OCI-LY1 (cell line): ENCODE results near the gene BLOC1S5.

Source experiments
- H2AFZ ChIP-seq: fragments of 200-600 bp; sonication (generic), shearing (Covaris generic); 2 replicates; pipeline ENCODE4 v1.6.0; 2014; ENCODE audit warnings: antibody characterized with exemption, mild to moderate bottlenecking, low read length
- H3F3A ChIP-seq: fragments of 200-600 bp; sonication (generic), shearing (Covaris generic); 2 replicates; pipeline ENCODE4 v1.6.0; 2014; ENCODE audit warnings: mild to moderate bottlenecking, antibody characterized with exemption, low read length, moderate library complexity; ENCODE audit not compliant: insufficient read depth
- H3K27ac ChIP-seq: fragments of 200-600 bp; sonication (generic); 2 replicates; pipeline ENCODE4 v1.5.1; 2014; ENCODE audit warnings: low read length, mixed run types, mild to moderate bottlenecking, low read depth; ENCODE audit not compliant: poor library complexity, severe bottlenecking
- H3K27me3 ChIP-seq: fragments of 200-600 bp; sonication (generic); 2 replicates; pipeline ENCODE4 v1.6.0; 2014; ENCODE audit warnings: antibody characterized with exemption, mild to moderate bottlenecking, low read length, moderate library complexity; ENCODE audit not compliant: insufficient read depth
- H3K36me3 ChIP-seq: fragments of 200-600 bp; sonication (generic); 2 replicates; pipeline ENCODE4 v1.6.1; 2014; ENCODE audit warnings: mild to moderate bottlenecking, antibody characterized with exemption, low read length, moderate library complexity, mixed read lengths; ENCODE audit not compliant: insufficient read depth
- H3K4me1 ChIP-seq: fragments of 200-600 bp; sonication (generic); 2 replicates; pipeline ENCODE4 v1.5.1; 2014; ENCODE audit warnings: mild to moderate bottlenecking, low read length, moderate library complexity; ENCODE audit not compliant: insufficient read depth, severe bottlenecking
- H3K4me2 ChIP-seq: fragments of 200-600 bp; sonication (generic), shearing (Covaris generic); 2 replicates; pipeline ENCODE4 v1.6.1; 2014; ENCODE audit warnings: low read length
- H3K4me3 ChIP-seq: fragments of 200-600 bp; sonication (generic); 2 replicates; pipeline ENCODE4 v1.5.1; 2014; ENCODE audit warnings: low read length, low read depth, mild to moderate bottlenecking, mixed read lengths; ENCODE audit not compliant: poor library complexity, severe bottlenecking
- H3K79me2 ChIP-seq: fragments of 200-600 bp; shearing (Covaris generic); 2 replicates; pipeline ENCODE4 v1.6.1; 2016; ENCODE audit warnings: mixed run types, low read length, mixed read lengths; ENCODE audit not compliant: insufficient read depth
- H3K9ac ChIP-seq: fragments of 200-600 bp; sonication (generic), shearing (Covaris generic); 2 replicates; pipeline ENCODE4 v1.6.1; 2014; ENCODE audit warnings: mild to moderate bottlenecking, low read length, mixed read lengths
- H3K9me2 ChIP-seq: fragments of 200-600 bp; sonication (generic), shearing (Covaris generic); 2 replicates; pipeline ENCODE4 v1.6.1; 2014; ENCODE audit warnings: low read depth, mild to moderate bottlenecking, low read length, mixed read lengths
- H3K9me3 ChIP-seq: fragments of 200-600 bp; shearing (Covaris generic); 2 replicates; pipeline ENCODE4 v1.6.1; 2014; ENCODE audit warnings: low read length, mixed read lengths
- H4K20me1 ChIP-seq: fragments of 200-600 bp; sonication (generic), shearing (Covaris generic); 2 replicates; pipeline ENCODE4 v1.6.0; 2016; ENCODE audit warnings: mild to moderate bottlenecking, low read length; ENCODE audit not compliant: insufficient read depth
- EZH2 ChIP-seq: fragments of 200-600 bp; sonication (generic), shearing (Covaris generic); IDR thresholded peaks from 2 replicates; pipeline ENCODE4 v1.8.0; 2017; ENCODE audit warnings: borderline replicate concordance, mixed run types, mild to moderate bottlenecking, antibody characterized with exemption, low read length, moderate library complexity, mixed read lengths
- TF ChIP-seq, protein P1 (sequence below): fragments of 200-600 bp; sonication (generic), shearing (Covaris generic); IDR thresholded peaks from 2 replicates; pipeline ENCODE4 v1.5.1; 2017; ENCODE audit warnings: mild to moderate bottlenecking, antibody characterized with exemption, low read length, moderate library complexity, mixed read lengths

BLOC1S5 gene

GRCh38 chr6:8073758-8074157 lies 9.6 kb upstream of the BLOC1S5 start:
- H3K27ac ChIP-seq, result no peak overlapping the region
- H3K4me2 ChIP-seq, result no peak overlapping the region
- no peaks in the 10 kb centered on the region for H3F3A ChIP-seq
- no peaks in the 10 kb centered on the region for H3K79me2 ChIP-seq
- no peak overlapping the region for H3K9ac ChIP-seq
- no peaks in the 10 kb centered on the region for H3K27me3 ChIP-seq
- no peak overlapping the region for H3K4me3 ChIP-seq
- no peaks in the 10 kb centered on the region for H3K4me1 ChIP-seq
- no peaks in the 10 kb centered on the region for H4K20me1 ChIP-seq
- TF ChIP-seq EZH2, result no peak
- TF ChIP-seq, protein P1, sequence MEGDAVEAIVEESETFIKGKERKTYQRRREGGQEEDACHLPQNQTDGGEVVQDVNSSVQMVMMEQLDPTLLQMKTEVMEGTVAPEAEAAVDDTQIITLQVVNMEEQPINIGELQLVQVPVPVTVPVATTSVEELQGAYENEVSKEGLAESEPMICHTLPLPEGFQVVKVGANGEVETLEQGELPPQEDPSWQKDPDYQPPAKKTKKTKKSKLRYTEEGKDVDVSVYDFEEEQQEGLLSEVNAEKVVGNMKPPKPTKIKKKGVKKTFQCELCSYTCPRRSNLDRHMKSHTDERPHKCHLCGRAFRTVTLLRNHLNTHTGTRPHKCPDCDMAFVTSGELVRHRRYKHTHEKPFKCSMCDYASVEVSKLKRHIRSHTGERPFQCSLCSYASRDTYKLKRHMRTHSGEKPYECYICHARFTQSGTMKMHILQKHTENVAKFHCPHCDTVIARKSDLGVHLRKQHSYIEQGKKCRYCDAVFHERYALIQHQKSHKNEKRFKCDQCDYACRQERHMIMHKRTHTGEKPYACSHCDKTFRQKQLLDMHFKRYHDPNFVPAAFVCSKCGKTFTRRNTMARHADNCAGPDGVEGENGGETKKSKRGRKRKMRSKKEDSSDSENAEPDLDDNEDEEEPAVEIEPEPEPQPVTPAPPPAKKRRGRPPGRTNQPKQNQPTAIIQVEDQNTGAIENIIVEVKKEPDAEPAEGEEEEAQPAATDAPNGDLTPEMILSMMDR, result no peak
- peaks cover 8% of the 10 kb centered on the region; the same call in 1 of the 2 replicates for H3K36me3 ChIP-seq
- no peaks in the 10 kb centered on the region for H3K9me2 ChIP-seq
- no peaks in the 10 kb centered on the region for H3K9me3 ChIP-seq
- no peak overlapping the region for H2AFZ ChIP-seq

DNA sequence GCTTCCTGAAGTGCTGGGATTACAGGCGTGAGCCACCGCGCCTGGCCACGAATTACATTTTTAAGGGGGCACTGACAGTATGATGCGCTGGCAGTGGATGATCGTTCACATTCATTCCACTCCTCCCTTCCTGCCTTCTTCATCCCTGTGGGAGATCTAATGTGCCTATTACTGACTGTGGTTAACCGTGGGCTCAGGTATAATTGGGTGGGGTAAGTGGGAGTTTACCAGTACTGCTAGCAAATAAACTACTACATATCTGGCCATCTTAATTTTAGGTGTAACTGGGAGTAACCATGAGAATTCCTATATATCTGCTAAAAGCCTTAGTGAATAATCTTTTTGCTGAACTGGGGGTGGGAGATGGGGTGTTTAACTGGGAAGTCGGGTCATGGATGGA lies 6.5 kb upstream of the BLOC1S5 start:
- no peaks in the 10 kb centered on the region for H3K9me2 ChIP-seq
- H3K9ac ChIP-seq, result no peak overlapping the region
- no peaks in the 10 kb centered on the region for H4K20me1 ChIP-seq
- TF ChIP-seq, protein P1, result no peak
- no peak for TF ChIP-seq EZH2
- no peak overlapping the region for H2AFZ ChIP-seq
- H3K9me3 ChIP-seq, result no peaks in the 10 kb centered on the region
- H3K79me2 ChIP-seq, result no peaks in the 10 kb centered on the region
- H3K4me2 ChIP-seq, result no peak overlapping the region
- no peak overlapping the region for H3K4me3 ChIP-seq
- peaks cover 3% of the 10 kb centered on the region for H3K4me1 ChIP-seq
- no peak overlapping the region for H3K27ac ChIP-seq
- no peaks in the 10 kb centered on the region for H3K27me3 ChIP-seq
- H3F3A ChIP-seq, result 0 out of 2 replicates have a peak, but pooled peaks cover 2% of the 10 kb centered on the region
- no peaks in the 10 kb centered on the region for H3K36me3 ChIP-seq

GRCh38 chr6:8069631-8070284 lies 5.6 kb upstream of the BLOC1S5 start:
- TF ChIP-seq, protein P1, result no peak
- TF ChIP-seq EZH2, result no peak
- Histone ChIP-seq H3K4me2 (no peak overlapping the region), H3K36me3 (no peaks in the 10 kb centered on the region), H3F3A (0 out of 2 replicates have a peak, but pooled peaks cover 2% of the 10 kb centered on the region), H3K4me3 (no peak overlapping the region), H3K27ac (no peak overlapping the region), H3K9me2 (no peaks in the 10 kb centered on the region), H3K27me3 (no peaks in the 10 kb centered on the region), H4K20me1 (no peaks in the 10 kb centered on the region), H3K4me1 (peaks cover 13% of the 10 kb centered on the region), H3K9me3 (no peaks in the 10 kb centered on the region), H3K9ac (no peak overlapping the region), H2AFZ (no peak overlapping the region), H3K79me2 (no peaks in the 10 kb centered on the region)
